Astrocyte of the spinal cord (primary cell): ENCODE results near the gene FAM170B.

Experiments used
- DNase-seq: peaks from one replicate; pipeline ENCODE4 v3.0.0; 2011; ENCODE audit warnings: low read depth, low spot score
- H3K4me3 ChIP-seq: 2 replicates; pipeline ENCODE4 v1.5.1; 2011; ENCODE audit warnings: low read depth, mild to moderate bottlenecking, low read length, moderate library complexity
- CTCF ChIP-seq: IDR thresholded peaks from 2 replicates; pipeline ENCODE4 v1.5.1; 2012; ENCODE audit warnings: low read depth, mild to moderate bottlenecking, low read length, inconsistent platforms
- in situ Hi-C: cut with HindIII; loops from 2 replicates; pipeline ENCODE4 v1.10.0; 2017; ENCODE audit warnings: low sequenced_read_pairs

Gene FAM170B

GRCh38 chr10:49173853-49174252, 40.0 kb upstream of the FAM170B start:
- no peak for DNase-seq
- H3K4me3 ChIP-seq, result no peak overlapping the region
- in situ Hi-C loops, result no loop called here
- TF ChIP-seq CTCF, result no peak

- in situ Hi-C loops, result no loop called here
- no peak overlapping the region for H3K4me3 ChIP-seq
- no peak for TF ChIP-seq CTCF
- DNase-seq, result no peak
Observed at GRCh38 chr10:49173201-49173772, 39.5 kb upstream of the FAM170B start.

GRCh38 chr10:49172777-49173132, 38.9 kb upstream of the FAM170B start:
- in situ Hi-C loops, result no loop called here
- H3K4me3 ChIP-seq, result no peak overlapping the region
- DNase-seq, result no peak
- no peak for TF ChIP-seq CTCF

GRCh38 chr10:49172061-49172776, 38.4 kb upstream of the FAM170B start:
- in situ Hi-C loops, result no loop called here
- TF ChIP-seq CTCF, result no peak
- DNase-seq, result no peak
- H3K4me3 ChIP-seq, result no peak overlapping the region

- in situ Hi-C loops, result no loop called here
- no peak for TF ChIP-seq CTCF
- DNase-seq, result no peak
- no peak overlapping the region for H3K4me3 ChIP-seq
Observed at GRCh38 chr10:49171326-49172060, 37.7 kb upstream of the FAM170B start.

- no peak for DNase-seq
- H3K4me3 ChIP-seq, result no peak overlapping the region
- TF ChIP-seq CTCF, result no peak
- in situ Hi-C loops, result no loop called here
Observed at GRCh38 chr10:49170632-49171325, 37.0 kb upstream of the FAM170B start.
